H9 (cell line): Measurements from ENCODE around the gene CDH23. TPM values are rescaled to one million over a fixed set of nuclear protein-coding genes. Genes with fewer than 3 reads are reported as not detected.

Experiments
- DNase-seq: peaks from one replicate; pipeline ENCODE4 v3.0.0-alpha.2; 2017
- H2AFZ ChIP-seq: one replicate; pipeline ENCODE4 v1.6.1; 2013; ENCODE audit warnings: mild to moderate bottlenecking, low read length, control low read depth, moderate library complexity
- H2AK5ac ChIP-seq: 2 replicates; pipeline ENCODE4 v1.6.1; 2013; ENCODE audit warnings: low read length, control low read depth, mixed read lengths; ENCODE audit not compliant: insufficient read length
- H2BK120ac ChIP-seq: one replicate; pipeline ENCODE4 v1.6.1; 2013; ENCODE audit warnings: low read depth, mild to moderate bottlenecking, low read length, control low read depth, inconsistent platforms; ENCODE audit not compliant: poor library complexity, severe bottlenecking
- H2BK12ac ChIP-seq: 2 replicates; pipeline ENCODE4 v1.6.1; 2013; ENCODE audit warnings: low read length, control low read depth, mixed read lengths, low read depth; ENCODE audit not compliant: insufficient read length
- H2BK15ac ChIP-seq: 2 replicates; pipeline ENCODE4 v1.6.1; 2013; ENCODE audit warnings: low read depth, low read length, control low read depth
- H2BK20ac ChIP-seq: one replicate; pipeline ENCODE4 v1.6.1; 2013; ENCODE audit warnings: low read depth, mild to moderate bottlenecking, low read length, control low read depth, inconsistent platforms; ENCODE audit not compliant: poor library complexity, severe bottlenecking
- H2BK5ac ChIP-seq: 2 replicates; pipeline ENCODE4 v1.6.1; 2013; ENCODE audit warnings: low read length, control low read depth, mixed read lengths; ENCODE audit not compliant: insufficient read length
- H3K14ac ChIP-seq: 2 replicates; pipeline ENCODE4 v1.6.1; 2013; ENCODE audit warnings: low read length, control low read depth; ENCODE audit not compliant: insufficient read depth
- H3K18ac ChIP-seq: 2 replicates; pipeline ENCODE4 v1.6.1; 2013; ENCODE audit warnings: low read depth, mild to moderate bottlenecking, mixed read lengths, low read length, control low read depth; ENCODE audit not compliant: insufficient read length
- H3K23ac ChIP-seq: 2 replicates; pipeline ENCODE4 v1.6.1; 2013; ENCODE audit warnings: low read length, control low read depth, mixed read lengths, low read depth; ENCODE audit not compliant: insufficient read length
- H3K23me2 ChIP-seq: 2 replicates; pipeline ENCODE4 v1.6.1; 2013; ENCODE audit warnings: low read depth, mild to moderate bottlenecking, mixed read lengths, low read length, control low read depth; ENCODE audit not compliant: insufficient read length, poor library complexity, severe bottlenecking
- H3K27ac ChIP-seq: 2 replicates; pipeline ENCODE4 v1.5.1; 2013; ENCODE audit warnings: low read length, control low read depth, mixed read lengths, low read depth; ENCODE audit not compliant: insufficient read length
- H3K27me3 ChIP-seq: 2 replicates; pipeline ENCODE4 v1.6.1; 2013; ENCODE audit warnings: low read length, control low read depth, inconsistent platforms; ENCODE audit not compliant: insufficient read depth
- H3K4ac ChIP-seq: 2 replicates; pipeline ENCODE4 v1.6.1; 2013; ENCODE audit warnings: low read depth, mild to moderate bottlenecking, control low read depth, inconsistent platforms, low read length, moderate library complexity
- H3K4me1 ChIP-seq: 2 replicates; pipeline ENCODE4 v1.6.1; 2013; ENCODE audit warnings: low read length, control low read depth, inconsistent platforms; ENCODE audit not compliant: insufficient read depth
- H3K4me2 ChIP-seq: 2 replicates; pipeline ENCODE4 v1.6.1; 2013; ENCODE audit warnings: low read length, control low read depth, mixed read lengths; ENCODE audit not compliant: insufficient read length, insufficient read depth
- H3K56ac ChIP-seq: 2 replicates; pipeline ENCODE4 v1.6.1; 2013; ENCODE audit warnings: low read depth, mild to moderate bottlenecking, mixed read lengths, low read length, control low read depth; ENCODE audit not compliant: insufficient read length
- H3K79me1 ChIP-seq: 2 replicates; pipeline ENCODE4 v1.6.1; 2013; ENCODE audit warnings: low read depth, mild to moderate bottlenecking, moderate library complexity, low read length, control low read depth, inconsistent platforms; ENCODE audit not compliant: insufficient read depth, poor library complexity, severe bottlenecking
- H3K79me2 ChIP-seq: 2 replicates; pipeline ENCODE4 v1.6.1; 2013; ENCODE audit warnings: low read length, control low read depth, inconsistent platforms; ENCODE audit not compliant: insufficient read depth
- H3K9ac ChIP-seq: 2 replicates; pipeline ENCODE4 v1.6.1; 2013; ENCODE audit warnings: low read length, control low read depth, mixed read lengths; ENCODE audit not compliant: insufficient read length; ENCODE audit errors: extremely low read depth
- H3K9me3 ChIP-seq: one replicate; pipeline ENCODE4 v1.6.1; 2013; ENCODE audit warnings: low read depth, low read length, inconsistent platforms; ENCODE audit not compliant: control insufficient read depth
- H3T11ph ChIP-seq: one replicate; pipeline ENCODE4 v1.6.1; 2013; ENCODE audit warnings: mild to moderate bottlenecking, low read length, control low read depth, inconsistent platforms
- H4K20me1 ChIP-seq: one replicate; pipeline ENCODE4 v1.6.1; 2013; ENCODE audit not compliant: control insufficient read depth, insufficient read length, insufficient read depth
- H4K5ac ChIP-seq: 2 replicates; pipeline ENCODE4 v1.6.1; 2013; ENCODE audit warnings: low read depth, mild to moderate bottlenecking, mixed read lengths, low read length, control low read depth; ENCODE audit not compliant: insufficient read length
- H4K8ac ChIP-seq: replicated peaks from 2 replicates; pipeline ENCODE4 v1.6.1; 2013; ENCODE audit warnings: low read length, control low read depth, mixed read lengths, low read depth; ENCODE audit not compliant: insufficient read length
- H4K91ac ChIP-seq: 2 replicates; pipeline ENCODE4 v1.6.1; 2013; ENCODE audit warnings: low read depth, mild to moderate bottlenecking, moderate library complexity, mixed read lengths, low read length, control low read depth; ENCODE audit not compliant: insufficient read length
- H3K27ac Mint-ChIP-seq, 3 experiments: 2 replicates in 2 of 3; 3 replicates in 1 of 3; pipeline ENCODE4 v1.8.0; 2020 to 2021; ENCODE audit warnings: mixed read lengths in 3 of 3, mild to moderate bottlenecking in 1 of 3, moderate library complexity in 1 of 3
- H3K27me3 Mint-ChIP-seq: 2 replicates; pipeline ENCODE4 v1.8.0; 2021; ENCODE audit warnings: low read depth, mild to moderate bottlenecking, moderate library complexity, mixed read lengths
- H3K36me3 Mint-ChIP-seq, 3 experiments: 2 replicates in 2 of 3; 3 replicates in 1 of 3; pipeline ENCODE4 v1.8.0; 2020 to 2021; ENCODE audit warnings: low read depth in 3 of 3, mixed read lengths in 3 of 3; ENCODE audit not compliant: insufficient read depth in 1 of 3
- H3K4me1 Mint-ChIP-seq, 2 experiments: 2 replicates each; pipeline ENCODE4 v1.8.0; 2020; ENCODE audit warnings: mixed read lengths in 2 of 2
- H3K4me3 Mint-ChIP-seq, 2 experiments: 2 replicates in 1 of 2; 3 replicates in 1 of 2; pipeline ENCODE4 v1.8.0; 2020 to 2021; ENCODE audit warnings: mild to moderate bottlenecking in 2 of 2, mixed read lengths in 2 of 2, moderate library complexity in 1 of 2
- H3K9me3 Mint-ChIP-seq, 2 experiments: 2 replicates in 1 of 2; 3 replicates in 1 of 2; pipeline ENCODE4 v1.8.0; 2020; ENCODE audit warnings: mild to moderate bottlenecking in 2 of 2, mixed read lengths in 2 of 2, moderate library complexity in 1 of 2
- CTCF ChIP-seq: fragments of 200-600 bp; sonication (generic); conservative IDR thresholded peaks from 3 replicates; pipeline ENCODE4 v1.8.0; 2021; ENCODE audit warnings: antibody characterized with exemption, mild to moderate bottlenecking
- WGBS: extraction: QIAGEN DNeasy Blood & Tissue Kit; methylation state at CpG from one replicate; pipeline ENCODE4 v1.1.7; 2013; ENCODE audit warnings: missing lambda C conversion rate, low lambda C conversion rate, mixed read lengths; ENCODE audit not compliant: insufficient read length; ENCODE audit errors: extremely low coverage; 5-methylcytosine and 5-hydroxymethylcytosine counted together
- total RNA-seq: library from RNA; stranded (reverse); gene quantifications from 2 replicates; pipeline ENCODE4 v1.2.1, GENCODE V29; 2021

The CDH23 gene
- total RNA-seq, 1 experiment from 2014 or later = 2.1 TPM

GRCh38 chr10:71850021-71850742 lies 453.5 kb downstream of the CDH23 start:
- H3K27ac Mint-ChIP-seq = peak overlapping the region; percentile 89 to 97 (median 91)
- no peak overlapping the region for H3K23ac ChIP-seq
- no peak overlapping the region for H3K4ac ChIP-seq
- H3K4me1 ChIP-seq = peaks cover 7% of the 10 kb centered on the region; the same call in 1 of the 2 replicates
- H3K9me3 Mint-ChIP-seq = no peaks in the 10 kb centered on the region
- H3K79me2 ChIP-seq = peaks cover 39% of the 10 kb centered on the region
- H2BK15ac ChIP-seq = no peak overlapping the region
- peaks cover 3% of the 10 kb centered on the region for H3K79me1 ChIP-seq
- H3K9me3 ChIP-seq = no peaks in the 10 kb centered on the region
- H4K8ac ChIP-seq = no peak overlapping the region
- peaks cover 0 to 13% (median 0%) of the 10 kb centered on the region in 3 experiments; a peak in 3 of 7 replicates for H3K36me3 Mint-ChIP-seq
- no peaks in the 10 kb centered on the region for H4K20me1 ChIP-seq
- H3K27me3 Mint-ChIP-seq = no peaks in the 10 kb centered on the region
- no peak overlapping the region for H3T11ph ChIP-seq
- H3K23me2 ChIP-seq = no peaks in the 10 kb centered on the region
- H3K4me3 Mint-ChIP-seq = peak overlapping the region; percentile 89 to 98
- no peak for DNase-seq
- no peak overlapping the region for H3K27ac ChIP-seq
- H3K56ac ChIP-seq = no peak overlapping the region
- H2BK120ac ChIP-seq = no peak overlapping the region
- no peak overlapping the region for H2BK5ac ChIP-seq
- peak overlapping the region; percentile 77 for H3K4me2 ChIP-seq
- no peak overlapping the region for H3K18ac ChIP-seq
- H2AK5ac ChIP-seq = no peak overlapping the region
- WGBS = no CpG with 5 or more reads among the region's 13 CpGs
- no peak overlapping the region for H4K5ac ChIP-seq
- H2BK20ac ChIP-seq = no peak overlapping the region
- H3K14ac ChIP-seq = peak overlapping the region; percentile 83; the same call in 1 of the 2 replicates
- no peak for TF ChIP-seq CTCF
- H2AFZ ChIP-seq = no peak overlapping the region
- H4K91ac ChIP-seq = no peak overlapping the region
- H3K9ac ChIP-seq = peak overlapping the region; percentile 67
- no peak overlapping the region for H2BK12ac ChIP-seq
- H3K27me3 ChIP-seq = no peaks in the 10 kb centered on the region
- H3K4me1 Mint-ChIP-seq = peaks cover 20 to 32% of the 10 kb centered on the region in 2 experiments
